MCF 10A (cell line): Measurements from ENCODE around the gene POLN. TPM values are rescaled to one million over a fixed set of nuclear protein-coding genes. Genes with fewer than 3 reads are reported as not detected.

Experiments used
- BruUV-seq: library from RNA; stranded (reverse); fragments of 400-500 nt; replicated peaks from 2 replicates; lab custom pipeline; 2021; lab: Mats Ljungman, UMichigan
- CTCF ChIA-PET: fragments of 300-600 bp; sonication (Branson Sonifier 250); formaldehyde crosslinking; extraction: SDS; loops from one replicate; lab custom pipeline; 2021; ENCODE audit warnings: antibody characterized with exemption, inconsistent platforms; lab: Yijun Ruan, JAX
- POLR2A ChIA-PET: fragments of 300-600, 350-650 bp; sonication (Branson Sonifier 250); formaldehyde crosslinking; extraction: SDS; loops from one replicate; lab custom pipeline; 2020; ENCODE audit warnings: antibody characterized with exemption, inconsistent platforms; lab: Yijun Ruan, JAX
- DNase-seq: peaks from one replicate; pipeline ENCODE4 v3.0.0-alpha.2; 2018; ENCODE audit not compliant: unreplicated experiment
- H3K27ac Mint-ChIP-seq: one replicate; pipeline ENCODE4 v1.8.0; 2022; ENCODE audit warnings: mild to moderate bottlenecking, low read depth, mixed read lengths; ENCODE audit not compliant: unreplicated experiment
- H3K27me3 Mint-ChIP-seq: one replicate; pipeline ENCODE4 v1.8.0; 2022; ENCODE audit warnings: mixed read lengths; ENCODE audit not compliant: insufficient read depth, unreplicated experiment
- H3K36me3 Mint-ChIP-seq: one replicate; pipeline ENCODE4 v1.8.0; 2022; ENCODE audit warnings: mild to moderate bottlenecking, moderate library complexity, mixed read lengths; ENCODE audit not compliant: insufficient read depth, unreplicated experiment
- H3K4me1 Mint-ChIP-seq: one replicate; pipeline ENCODE4 v1.8.0; 2022; ENCODE audit warnings: mixed read lengths; ENCODE audit not compliant: insufficient read depth, unreplicated experiment
- H3K4me3 Mint-ChIP-seq: one replicate; pipeline ENCODE4 v1.8.0; 2022; ENCODE audit warnings: mild to moderate bottlenecking, moderate library complexity, mixed read lengths; ENCODE audit not compliant: unreplicated experiment
- H3K9me3 Mint-ChIP-seq: one replicate; pipeline ENCODE4 v1.8.0; 2022; ENCODE audit warnings: mixed read lengths; ENCODE audit not compliant: unreplicated experiment
- intact Hi-C: fragments of 100-400 bp; cut with micrococcal nuclease; formaldehyde crosslinking; loops from 2 replicates; pipeline ENCODE4 v1.14.1; 2022
- total RNA-seq: library from RNA; stranded (reverse); gene quantifications from 2 replicates; pipeline ENCODE4 v1.2.3, GENCODE V29; 2022
- TF ChIP-seq, protein P1 (sequence below): fragments of 200-600 bp; IDR thresholded peaks from one replicate; pipeline ENCODE4 v1.8.0; 2022; ENCODE audit warnings: antibody characterized with exemption, mild to moderate bottlenecking; ENCODE audit not compliant: unreplicated experiment

Gene POLN
- total RNA-seq, 1 experiment from 2014 or later = 3.1 TPM

DNA sequence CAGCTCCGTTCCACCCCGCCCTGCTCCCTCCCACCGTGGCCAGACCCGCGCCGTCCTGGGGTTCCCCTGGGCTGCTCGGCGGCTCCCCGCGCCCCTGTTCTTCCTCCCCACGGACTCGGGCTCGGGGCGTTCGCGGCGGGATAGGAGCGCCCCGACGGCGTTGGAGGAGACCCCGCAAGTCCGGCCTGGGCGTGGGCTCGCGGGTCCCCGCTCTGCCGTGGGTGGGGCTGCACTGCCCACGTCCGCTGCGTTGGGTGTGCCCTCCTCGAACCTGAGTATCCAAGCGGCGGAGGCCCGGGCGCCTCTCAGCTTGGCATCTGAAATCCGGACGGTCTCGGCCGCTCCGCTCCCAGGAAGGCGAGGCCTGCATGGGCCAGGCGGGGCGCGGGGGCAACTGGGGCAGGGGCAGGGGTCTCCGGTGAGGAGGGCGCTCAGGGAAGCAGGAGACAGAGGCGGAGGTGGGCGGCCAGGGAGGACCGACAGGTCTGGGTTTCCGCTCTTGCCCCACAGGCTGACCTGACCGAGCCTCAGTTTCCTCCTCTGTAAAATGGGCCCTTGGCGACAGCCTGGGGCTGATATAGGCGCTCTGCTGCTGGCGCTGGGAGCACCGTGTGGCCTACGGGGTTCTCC is 194.8 kb downstream of the POLN start:
- no peak overlapping the region for H3K4me3 Mint-ChIP-seq
- intact Hi-C loops = no loop called here
- POLR2A ChIA-PET = no interaction called here
- CTCF ChIA-PET = no interaction called here
- TF ChIP-seq, protein P1, sequence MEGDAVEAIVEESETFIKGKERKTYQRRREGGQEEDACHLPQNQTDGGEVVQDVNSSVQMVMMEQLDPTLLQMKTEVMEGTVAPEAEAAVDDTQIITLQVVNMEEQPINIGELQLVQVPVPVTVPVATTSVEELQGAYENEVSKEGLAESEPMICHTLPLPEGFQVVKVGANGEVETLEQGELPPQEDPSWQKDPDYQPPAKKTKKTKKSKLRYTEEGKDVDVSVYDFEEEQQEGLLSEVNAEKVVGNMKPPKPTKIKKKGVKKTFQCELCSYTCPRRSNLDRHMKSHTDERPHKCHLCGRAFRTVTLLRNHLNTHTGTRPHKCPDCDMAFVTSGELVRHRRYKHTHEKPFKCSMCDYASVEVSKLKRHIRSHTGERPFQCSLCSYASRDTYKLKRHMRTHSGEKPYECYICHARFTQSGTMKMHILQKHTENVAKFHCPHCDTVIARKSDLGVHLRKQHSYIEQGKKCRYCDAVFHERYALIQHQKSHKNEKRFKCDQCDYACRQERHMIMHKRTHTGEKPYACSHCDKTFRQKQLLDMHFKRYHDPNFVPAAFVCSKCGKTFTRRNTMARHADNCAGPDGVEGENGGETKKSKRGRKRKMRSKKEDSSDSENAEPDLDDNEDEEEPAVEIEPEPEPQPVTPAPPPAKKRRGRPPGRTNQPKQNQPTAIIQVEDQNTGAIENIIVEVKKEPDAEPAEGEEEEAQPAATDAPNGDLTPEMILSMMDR = no peak
- DNase-seq = no peak
- no peaks in the 10 kb centered on the region for H3K9me3 Mint-ChIP-seq
- BruUV-seq = no TSS peak
- H3K27ac Mint-ChIP-seq = no peak overlapping the region
- H3K4me1 Mint-ChIP-seq = peaks cover 13% of the 10 kb centered on the region
- no peaks in the 10 kb centered on the region for H3K27me3 Mint-ChIP-seq
- H3K36me3 Mint-ChIP-seq = no peaks in the 10 kb centered on the region

DNA sequence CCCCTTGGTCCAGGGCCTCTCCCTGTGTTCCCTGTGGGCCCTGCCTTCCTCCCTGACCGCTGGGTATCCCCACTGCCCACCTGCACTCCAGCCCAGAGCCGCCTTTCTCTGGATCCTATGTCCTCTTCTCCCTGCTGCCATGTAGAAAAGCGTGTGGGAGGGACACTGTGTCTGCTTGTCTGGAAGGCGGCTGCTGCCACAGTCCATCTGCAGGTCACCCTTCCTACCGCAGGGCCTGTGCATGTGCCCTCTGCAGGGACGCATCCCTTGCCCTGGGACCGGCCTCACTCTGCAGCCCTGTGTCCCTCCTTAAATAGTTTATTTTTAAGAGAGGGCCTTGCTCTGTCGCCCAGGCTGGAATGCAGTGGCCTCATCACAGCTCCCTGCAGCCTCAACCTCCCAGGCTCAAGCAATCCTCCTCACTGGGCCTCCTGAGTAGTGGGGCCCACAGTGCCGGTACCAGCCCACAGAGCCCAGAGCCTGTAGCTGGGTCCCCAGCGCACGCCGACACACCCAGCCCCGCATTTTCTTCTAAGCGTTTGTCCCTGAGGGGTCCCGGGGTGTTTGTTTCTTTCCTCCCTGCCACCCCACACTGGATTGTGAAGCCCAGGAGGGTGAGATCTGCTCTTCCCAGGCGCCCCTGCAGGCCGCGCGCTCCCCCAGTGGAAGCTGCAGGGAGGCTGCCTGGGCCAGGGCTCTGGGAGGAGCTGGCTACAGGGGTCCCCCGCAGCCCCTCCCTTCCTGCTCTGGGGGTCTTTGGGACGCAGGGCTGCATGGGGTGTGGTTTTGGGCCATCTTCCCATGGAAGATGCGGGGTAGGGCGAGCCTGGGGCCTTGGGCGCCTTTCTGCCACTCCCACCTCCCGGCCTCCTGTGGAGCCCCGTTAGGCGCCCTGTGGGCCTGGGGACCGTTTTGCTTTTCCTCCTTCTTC is 195.6 kb downstream of the POLN start:
- no peak overlapping the region for H3K27ac Mint-ChIP-seq
- intact Hi-C loops = no loop called here

DNA sequence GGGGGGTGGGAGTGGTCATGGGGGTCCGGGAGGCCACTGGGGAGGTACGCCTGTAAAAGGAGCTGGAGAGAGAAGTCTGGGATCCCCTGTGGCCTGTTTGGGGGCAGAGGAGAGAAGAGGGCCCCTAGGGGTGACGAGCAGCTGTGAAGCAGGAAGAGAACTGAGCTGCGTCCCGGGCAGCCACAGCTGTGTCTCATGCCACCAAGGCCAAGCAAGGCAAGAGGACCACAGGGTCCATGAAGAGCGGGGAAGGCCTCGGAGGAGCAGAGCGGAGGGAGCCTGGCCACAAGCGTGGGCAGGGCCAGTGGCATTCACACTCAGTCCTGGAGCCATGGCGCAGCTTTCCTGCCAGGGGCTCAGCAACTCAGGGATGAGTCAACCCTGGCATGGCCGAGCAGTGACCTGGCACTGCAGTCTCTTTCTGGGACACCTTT is 196.4 kb downstream of the POLN start:
- BruUV-seq = no TSS peak
- intact Hi-C loops = no loop called here
- Mint-ChIP-seq H3K27ac (no peak overlapping the region), H3K36me3 (no peaks in the 10 kb centered on the region), H3K4me3 (no peak overlapping the region), H3K27me3 (no peaks in the 10 kb centered on the region), H3K9me3 (no peaks in the 10 kb centered on the region), H3K4me1 (peaks cover 13% of the 10 kb centered on the region)
- TF ChIP-seq, protein P1 = no peak
- POLR2A ChIA-PET = interaction anchor here (0.6 to 1.6 kb wide), 3 partner anchors 8 to 56 kb away, joined by 3 to 5 read pairs (median 3); no protein-coding TSS in a partner anchor
- CTCF ChIA-PET = no interaction called here
- DNase-seq = peak; percentile 56

More for the DNA sequence above, 195.6 kb downstream of the POLN start:
- TF ChIP-seq, protein P1 = no peak
- ChIA-PET POLR2A (interaction anchor here (0.6 to 1.6 kb wide), 2 partner anchors 10 to 56 kb away, joined by 3 to 5 read pairs; no protein-coding TSS in a partner anchor), CTCF (no interaction called here)
- H3K4me3 Mint-ChIP-seq = no peak overlapping the region
- peaks cover 13% of the 10 kb centered on the region for H3K4me1 Mint-ChIP-seq
- no peaks in the 10 kb centered on the region for H3K9me3 Mint-ChIP-seq
- no TSS peak for BruUV-seq
- H3K36me3 Mint-ChIP-seq = no peaks in the 10 kb centered on the region
- DNase-seq = no peak
- no peaks in the 10 kb centered on the region for H3K27me3 Mint-ChIP-seq
